Measurements from ENCODE around the gene C21orf58.
"Not testable (repeated sequence)": the region's sequence is repeated elsewhere in the genome, so short reads cannot be mapped to it uniquely, and the experiment has no call there.

The C21orf58 gene

GRCh38 chr21:46323710-46324389 lies at the start of gene C21orf58, which contains the start of gene PCNT:
Gene C21orf58, minus strand, starts transcription at chr21:46323870. Its CDS starts 1,132 bp downstream, at chr21:46322738.
Gene PCNT, plus strand, starts transcription at chr21:46324156. Its CDS starts 73 bp downstream, at chr21:46324229.
- no peaks in the 10 kb centered on the region for H3K27me3 ChIP-seq (ENCODE audit: control insufficient read depth, insufficient read depth, low read length)
- H3K9me3 ChIP-seq (ENCODE audit: control insufficient read depth, low read length): no peaks in the 10 kb centered on the region
- H3K4me3 ChIP-seq (ENCODE audit: low read depth, low read length): peak within 1 kb of the TSS; percentile 98
- H3K27ac ChIP-seq: peak within 1 kb of the TSS; percentile 58
- no peaks in the 10 kb centered on the region for H3K79me2 ChIP-seq
- no peaks in the 10 kb centered on the region for H3K36me3 ChIP-seq (ENCODE audit: control insufficient read depth, insufficient read depth, low read length)
- no peak within 1 kb of the TSS for H3K9ac ChIP-seq
- TF ChIP-seq CTCF (IDR thresholded peaks at IDR 0.05): no peak
- H3K4me1 ChIP-seq: peaks cover 3% of the 10 kb centered on the region
- peak within 1 kb of the TSS; percentile 98 for H3K4me2 ChIP-seq (ENCODE audit: low read length)
- H2AFZ ChIP-seq: peak within 1 kb of the TSS; percentile 82

GRCh38 chr21:46372947-46373346 lies 49.3 kb upstream of the C21orf58 start:
- not testable (repeated sequence) for H2AFZ ChIP-seq; H3K4me2 ChIP-seq (ENCODE audit: low read length); H3K9ac ChIP-seq; H3K36me3 ChIP-seq (ENCODE audit: control insufficient read depth, insufficient read depth, low read length); H3K9me3 ChIP-seq (ENCODE audit: control insufficient read depth, low read length); H3K4me1 ChIP-seq; H3K79me2 ChIP-seq; H3K4me3 ChIP-seq (ENCODE audit: low read depth, low read length); H3K27me3 ChIP-seq (ENCODE audit: control insufficient read depth, insufficient read depth, low read length); H3K27ac ChIP-seq

GRCh38 chr21:46372014-46372485 lies 48.4 kb upstream of the C21orf58 start:
- no peak for TF ChIP-seq CTCF (IDR thresholded peaks at IDR 0.05)
- H3K27ac ChIP-seq: no peak overlapping the region
- H3K79me2 ChIP-seq: peaks cover 8% of the 10 kb centered on the region
- H3K9me3 ChIP-seq (ENCODE audit: control insufficient read depth, low read length): no peaks in the 10 kb centered on the region
- no peaks in the 10 kb centered on the region for H3K36me3 ChIP-seq (ENCODE audit: control insufficient read depth, insufficient read depth, low read length)
- H2AFZ ChIP-seq: no peak overlapping the region
- no peak overlapping the region for H3K4me3 ChIP-seq (ENCODE audit: low read depth, low read length)
- no peak overlapping the region for H3K4me2 ChIP-seq (ENCODE audit: low read length)
- no peaks in the 10 kb centered on the region for H3K27me3 ChIP-seq (ENCODE audit: control insufficient read depth, insufficient read depth, low read length)
- no peaks in the 10 kb centered on the region for H3K4me1 ChIP-seq
- no peak overlapping the region for H3K9ac ChIP-seq

- no peak for TF ChIP-seq CTCF (IDR thresholded peaks at IDR 0.05)
- no peak overlapping the region for H3K4me2 ChIP-seq (ENCODE audit: low read length)
- H2AFZ ChIP-seq: no peak overlapping the region
- H3K27me3 ChIP-seq (ENCODE audit: control insufficient read depth, insufficient read depth, low read length): no peaks in the 10 kb centered on the region
- H3K4me3 ChIP-seq (ENCODE audit: low read depth, low read length): no peak overlapping the region
- no peak overlapping the region for H3K9ac ChIP-seq
- no peak overlapping the region for H3K27ac ChIP-seq
- no peaks in the 10 kb centered on the region for H3K4me1 ChIP-seq
- no peaks in the 10 kb centered on the region for H3K9me3 ChIP-seq (ENCODE audit: control insufficient read depth, low read length)
- no peaks in the 10 kb centered on the region for H3K36me3 ChIP-seq (ENCODE audit: control insufficient read depth, insufficient read depth, low read length)
- H3K79me2 ChIP-seq: peaks cover 8% of the 10 kb centered on the region
Observed at GRCh38 chr21:46371204-46372013, 47.7 kb upstream of the C21orf58 start.

- Histone ChIP-seq H3K9ac (no peak overlapping the region), H3K27ac (no peak overlapping the region), H3K4me1 (no peaks in the 10 kb centered on the region), H3K9me3 (ENCODE audit: control insufficient read depth, low read length) (no peaks in the 10 kb centered on the region), H3K4me2 (ENCODE audit: low read length) (no peak overlapping the region), H3K4me3 (ENCODE audit: low read depth, low read length) (no peak overlapping the region), H2AFZ (no peak overlapping the region), H3K27me3 (ENCODE audit: control insufficient read depth, insufficient read depth, low read length) (no peaks in the 10 kb centered on the region), H3K36me3 (ENCODE audit: control insufficient read depth, insufficient read depth, low read length) (no peaks in the 10 kb centered on the region), H3K79me2 (peaks cover 8% of the 10 kb centered on the region)
- TF ChIP-seq CTCF (IDR thresholded peaks at IDR 0.05): no peak
Observed at GRCh38 chr21:46369520-46370235, 46.0 kb upstream of the C21orf58 start.

Measured in parathyroid adenoma (tissue), 2 donors.